ENCODE data around the gene SNAPC3. TPM values are rescaled to one million over a fixed set of nuclear protein-coding genes. Genes with fewer than 3 reads are reported as not detected.

The SNAPC3 gene
- total and polyA plus RNA-seq, 7 donors, result 12.1 to 29.2 (median 20.4) TPM

- Histone ChIP-seq H3K27ac (no peak overlapping the region), H3K4me3 (no peak overlapping the region), H3K36me3 (ENCODE audit: insufficient read depth in 1 of 2, low read depth in 1 of 2) (peaks cover 0 to 17% of the 10 kb centered on the region in 2 donors), H3K4me1 (peaks cover 17% of the 10 kb centered on the region), H3K9me3 (no peaks in the 10 kb centered on the region), H3K27me3 (ENCODE audit: insufficient read depth in 3 of 3, low read length in 2 of 3) (no peaks in the 10 kb centered on the region)
- ATAC-seq, result no peak
- intact Hi-C loops (cut with DNase I), result loop anchor here (10.0 kb wide), 3 partner anchors 94 to 636 kb away; partner anchors contain the start of genes PSIP1 (in 1 of the 2) and TTC39B (in 1 of the 2)
- TF ChIP-seq, protein P1, sequence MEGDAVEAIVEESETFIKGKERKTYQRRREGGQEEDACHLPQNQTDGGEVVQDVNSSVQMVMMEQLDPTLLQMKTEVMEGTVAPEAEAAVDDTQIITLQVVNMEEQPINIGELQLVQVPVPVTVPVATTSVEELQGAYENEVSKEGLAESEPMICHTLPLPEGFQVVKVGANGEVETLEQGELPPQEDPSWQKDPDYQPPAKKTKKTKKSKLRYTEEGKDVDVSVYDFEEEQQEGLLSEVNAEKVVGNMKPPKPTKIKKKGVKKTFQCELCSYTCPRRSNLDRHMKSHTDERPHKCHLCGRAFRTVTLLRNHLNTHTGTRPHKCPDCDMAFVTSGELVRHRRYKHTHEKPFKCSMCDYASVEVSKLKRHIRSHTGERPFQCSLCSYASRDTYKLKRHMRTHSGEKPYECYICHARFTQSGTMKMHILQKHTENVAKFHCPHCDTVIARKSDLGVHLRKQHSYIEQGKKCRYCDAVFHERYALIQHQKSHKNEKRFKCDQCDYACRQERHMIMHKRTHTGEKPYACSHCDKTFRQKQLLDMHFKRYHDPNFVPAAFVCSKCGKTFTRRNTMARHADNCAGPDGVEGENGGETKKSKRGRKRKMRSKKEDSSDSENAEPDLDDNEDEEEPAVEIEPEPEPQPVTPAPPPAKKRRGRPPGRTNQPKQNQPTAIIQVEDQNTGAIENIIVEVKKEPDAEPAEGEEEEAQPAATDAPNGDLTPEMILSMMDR (IDR thresholded peaks at IDR 0.05), result no peak
- whole genome bisulfite sequencing, 3 donors, result 48 to 81% (median 72%) methylated on average over 5 of the region's 5 CpGs
- no peak for DNase-seq
Measured at GRCh38 chr9:15420796-15421195, 1.9 kb upstream of the SNAPC3 start.

GRCh38 chr9:15421532-15421931 is 1.1 kb upstream of the SNAPC3 start:
- H3K4me3 ChIP-seq, result no peak overlapping the region
- WGBS, 3 donors, result 80 to 82% (median 81%) methylated on average over 6 of the region's 6 CpGs
- TF ChIP-seq, protein P1 (IDR thresholded peaks at IDR 0.05), result no peak
- ATAC-seq (no peak), DNase-seq (no peak)
- peaks cover 17% of the 10 kb centered on the region for H3K4me1 ChIP-seq
- peak overlapping the region; percentile 92 for H3K27ac ChIP-seq
- intact Hi-C loops (cut with DNase I), result loop anchor here (10.0 kb wide), 3 partner anchors 93 to 637 kb away; partner anchors contain the start of genes PSIP1 (in 1 of the 2) and TTC39B (in 1 of the 2)
- no peaks in the 10 kb centered on the region for H3K9me3 ChIP-seq
- H3K36me3 ChIP-seq (ENCODE audit: insufficient read depth in 1 of 2, low read depth in 1 of 2), result peaks cover 0 to 24% of the 10 kb centered on the region in 2 donors
- H3K27me3 ChIP-seq (ENCODE audit: insufficient read depth in 3 of 3, low read length in 2 of 3), result no peaks in the 10 kb centered on the region

GRCh38 chr9:15421990-15422371 is 695 bp upstream of the SNAPC3 start:
- Histone ChIP-seq H3K27me3 (ENCODE audit: insufficient read depth in 3 of 3, low read length in 2 of 3) (no peaks in the 10 kb centered on the region), H3K36me3 (ENCODE audit: insufficient read depth in 1 of 2, low read depth in 1 of 2) (peaks cover 0 to 28% of the 10 kb centered on the region in 2 donors), H3K27ac (peak overlapping the region; percentile 92), H3K9me3 (no peaks in the 10 kb centered on the region), H3K4me3 (peak overlapping the region; percentile 98), H3K4me1 (peaks cover 22% of the 10 kb centered on the region)
- TF ChIP-seq, protein P1 (IDR thresholded peaks at IDR 0.05), result no peak
- 45 to 56% (median 46%) methylated on average over 9 of the region's 9 CpGs for WGBS, 3 donors
- DNase-seq, result no peak
- ATAC-seq, result peak in 2 of 4 donors; percentile 1 to 6
- intact Hi-C loops (cut with DNase I), result loop anchor here (2.0 to 10.0 kb wide), 4 partner anchors 93 to 637 kb away; partner anchors contain the start of genes TTC39B (in 2 of the 2) and PSIP1 (in 1 of the 2)

GRCh38 chr9:15423231-15423985 is 732 bp downstream of the SNAPC3 start:
- Histone ChIP-seq H3K4me3 (peak overlapping the region; percentile 98), H3K9me3 (no peaks in the 10 kb centered on the region), H3K27me3 (ENCODE audit: insufficient read depth in 3 of 3, low read length in 2 of 3) (no peaks in the 10 kb centered on the region), H3K27ac (peak overlapping the region; percentile 92), H3K36me3 (ENCODE audit: insufficient read depth in 1 of 2, low read depth in 1 of 2) (peaks cover 0 to 31% of the 10 kb centered on the region in 2 donors), H3K4me1 (peaks cover 24% of the 10 kb centered on the region)
- ATAC-seq (peak in 1 of 4 donors; percentile 54), DNase-seq (no peak)
- WGBS, 3 donors, result 2 to 4% (median 2%) methylated on average over 18 of the region's 18 CpGs
- intact Hi-C loops (cut with DNase I), result loop anchor here (2.0 to 10.0 kb wide), 4 partner anchors 91 to 639 kb away; partner anchors contain the start of genes TTC39B (in 2 of the 2) and PSIP1 (in 1 of the 2)
- TF ChIP-seq, protein P1 (IDR thresholded peaks at IDR 0.05), result no peak

All from psoas muscle (tissue), 8 donors.